Kidney epithelial cell (primary cell): Measurements from ENCODE around the gene TMA7. TPM values are rescaled to one million over a fixed set of nuclear protein-coding genes. Genes with fewer than 3 reads are reported as not detected.

ENCODE experiments used
- DNase-seq: peaks from one replicate; pipeline ENCODE4 v3.0.0-alpha.2; 2010; ENCODE audit warnings: low read depth
- H3K27me3 ChIP-seq: 2 replicates; pipeline ENCODE4 v1.6.0; 2011; ENCODE audit warnings: low read length; ENCODE audit not compliant: control insufficient read depth, insufficient read depth
- H3K36me3 ChIP-seq: 2 replicates; pipeline ENCODE4 v1.5.1; 2011; ENCODE audit warnings: low read length; ENCODE audit not compliant: control insufficient read depth, insufficient read depth
- H3K4me3 ChIP-seq: 2 replicates; pipeline ENCODE4 v1.5.1; 2011; ENCODE audit warnings: low read depth, mild to moderate bottlenecking, control low read depth, low read length
- total RNA-seq: library from RNA; depleted of rRNA; stranded (reverse); fragments of >200 nt; gene quantifications from 2 replicates; pipeline ENCODE4 v1.2.3, GENCODE V29; 2015
- TF ChIP-seq, protein P1 (sequence below): IDR thresholded peaks from 2 replicates; pipeline ENCODE4 v1.5.1; 2011; ENCODE audit warnings: mild to moderate bottlenecking, moderate library complexity, low read length, control low read depth, inconsistent platforms; ENCODE audit not compliant: insufficient read depth, poor library complexity, severe bottlenecking

TMA7 gene
- total RNA-seq: 374 and 462 TPM in 2 replicates

- peak within 1 kb of the TSS; percentile 84 for H3K4me3 ChIP-seq
- no peaks in the 10 kb centered on the region for H3K36me3 ChIP-seq
- TF ChIP-seq, protein P1, sequence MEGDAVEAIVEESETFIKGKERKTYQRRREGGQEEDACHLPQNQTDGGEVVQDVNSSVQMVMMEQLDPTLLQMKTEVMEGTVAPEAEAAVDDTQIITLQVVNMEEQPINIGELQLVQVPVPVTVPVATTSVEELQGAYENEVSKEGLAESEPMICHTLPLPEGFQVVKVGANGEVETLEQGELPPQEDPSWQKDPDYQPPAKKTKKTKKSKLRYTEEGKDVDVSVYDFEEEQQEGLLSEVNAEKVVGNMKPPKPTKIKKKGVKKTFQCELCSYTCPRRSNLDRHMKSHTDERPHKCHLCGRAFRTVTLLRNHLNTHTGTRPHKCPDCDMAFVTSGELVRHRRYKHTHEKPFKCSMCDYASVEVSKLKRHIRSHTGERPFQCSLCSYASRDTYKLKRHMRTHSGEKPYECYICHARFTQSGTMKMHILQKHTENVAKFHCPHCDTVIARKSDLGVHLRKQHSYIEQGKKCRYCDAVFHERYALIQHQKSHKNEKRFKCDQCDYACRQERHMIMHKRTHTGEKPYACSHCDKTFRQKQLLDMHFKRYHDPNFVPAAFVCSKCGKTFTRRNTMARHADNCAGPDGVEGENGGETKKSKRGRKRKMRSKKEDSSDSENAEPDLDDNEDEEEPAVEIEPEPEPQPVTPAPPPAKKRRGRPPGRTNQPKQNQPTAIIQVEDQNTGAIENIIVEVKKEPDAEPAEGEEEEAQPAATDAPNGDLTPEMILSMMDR: no peak
- peak; percentile 88 for DNase-seq
- H3K27me3 ChIP-seq: no peaks in the 10 kb centered on the region
Observed at GRCh38 chr3:48439820-48440589, at the start of gene TMA7, which contains the start of gene CCDC51. Gene TMA7 (plus strand): TSS chr3:48440257. CDS start chr3:48440297, 40 bp downstream. Gene CCDC51 (minus strand): TSS chr3:48440119. CDS start chr3:48435128, 4,991 bp downstream.

- Histone ChIP-seq H3K4me3 (no peak overlapping the region), H3K36me3 (no peaks in the 10 kb centered on the region), H3K27me3 (no peaks in the 10 kb centered on the region)
- TF ChIP-seq, protein P1: no peak
- no peak for DNase-seq
Observed at GRCh38 chr3:48394391-48394790, 45.7 kb upstream of the TMA7 start.

DNA sequence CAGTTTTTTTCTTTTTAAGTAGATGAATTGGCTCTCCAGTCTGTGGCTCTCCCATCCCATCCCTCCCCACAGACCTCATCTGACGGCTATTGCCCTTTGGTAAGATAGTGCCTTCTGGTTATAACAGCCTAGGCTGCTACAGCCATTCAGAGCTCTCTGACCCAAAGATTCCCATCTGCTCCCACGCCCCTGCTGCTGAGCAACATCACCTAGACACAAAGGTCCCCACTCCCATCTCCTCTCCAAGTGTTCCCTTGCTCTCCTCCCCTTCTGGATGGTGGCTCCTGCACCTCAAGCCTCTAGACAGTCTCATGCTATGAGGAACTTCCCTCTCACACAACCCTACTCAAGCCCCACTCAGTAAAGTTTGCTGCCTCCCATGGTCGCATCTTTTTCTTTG is 44.3 kb upstream of the TMA7 start:
- Histone ChIP-seq H3K27me3 (no peaks in the 10 kb centered on the region), H3K36me3 (no peaks in the 10 kb centered on the region), H3K4me3 (no peak overlapping the region)
- DNase-seq: no peak
- TF ChIP-seq, protein P1: no peak

GRCh38 chr3:48397767-48398681 is 42.0 kb upstream of the TMA7 start:
- DNase-seq: no peak
- Histone ChIP-seq H3K4me3 (no peak overlapping the region), H3K27me3 (no peaks in the 10 kb centered on the region), H3K36me3 (no peaks in the 10 kb centered on the region)
- TF ChIP-seq, protein P1: no peak

DNA sequence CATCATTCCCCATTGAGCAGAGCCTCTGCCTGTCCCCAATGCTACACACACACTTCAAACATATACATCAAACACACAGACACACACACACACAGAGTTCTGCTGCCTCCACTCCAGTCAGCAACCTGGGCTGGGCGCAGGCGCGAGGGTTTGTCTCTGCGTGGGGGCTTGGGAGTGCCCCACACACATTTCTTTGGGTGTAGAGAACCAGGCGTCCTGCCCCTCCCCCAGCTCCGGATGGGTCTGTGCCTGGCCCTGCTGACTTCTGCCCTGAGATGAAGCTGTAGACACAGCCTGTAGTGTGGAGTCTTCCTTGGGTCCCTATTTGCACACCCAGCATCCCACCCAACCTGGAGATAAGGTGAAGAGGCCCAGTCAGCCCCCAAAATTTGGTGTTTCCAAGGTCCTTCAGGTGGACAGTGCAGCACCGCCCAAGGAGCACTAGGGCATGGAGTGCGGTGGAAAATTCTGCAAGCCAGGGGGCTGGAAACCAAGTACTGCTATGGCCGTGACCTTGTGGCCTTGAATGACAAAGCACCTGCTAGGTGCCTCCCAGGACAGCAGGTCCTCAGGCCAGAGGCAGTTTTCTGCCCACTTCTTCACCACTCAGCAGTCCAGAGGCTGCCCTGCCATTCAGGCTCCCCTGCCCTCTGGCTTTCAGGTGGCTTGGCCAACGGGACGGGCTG is 41.2 kb upstream of the TMA7 start:
- TF ChIP-seq, protein P1: no peak
- no peak overlapping the region for H3K4me3 ChIP-seq
- H3K27me3 ChIP-seq: no peaks in the 10 kb centered on the region
- no peak for DNase-seq
- no peaks in the 10 kb centered on the region for H3K36me3 ChIP-seq
